ENCODE results near the gene REC8.

DNA sequence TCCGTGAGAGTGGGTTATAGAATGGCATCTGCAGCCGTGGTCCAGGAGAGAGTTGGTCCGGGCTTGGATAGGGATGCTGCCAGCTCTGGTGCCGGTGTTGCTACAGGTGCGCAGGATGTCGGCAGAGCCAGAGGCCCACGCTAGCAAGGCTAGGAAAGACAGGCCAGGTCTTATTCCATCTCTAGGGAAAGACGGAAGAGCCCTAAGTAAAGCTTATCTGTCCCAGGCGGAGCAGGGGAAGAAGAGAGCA, 36.4 kb upstream of the REC8 start:
- TF ChIP-seq, protein P1, sequence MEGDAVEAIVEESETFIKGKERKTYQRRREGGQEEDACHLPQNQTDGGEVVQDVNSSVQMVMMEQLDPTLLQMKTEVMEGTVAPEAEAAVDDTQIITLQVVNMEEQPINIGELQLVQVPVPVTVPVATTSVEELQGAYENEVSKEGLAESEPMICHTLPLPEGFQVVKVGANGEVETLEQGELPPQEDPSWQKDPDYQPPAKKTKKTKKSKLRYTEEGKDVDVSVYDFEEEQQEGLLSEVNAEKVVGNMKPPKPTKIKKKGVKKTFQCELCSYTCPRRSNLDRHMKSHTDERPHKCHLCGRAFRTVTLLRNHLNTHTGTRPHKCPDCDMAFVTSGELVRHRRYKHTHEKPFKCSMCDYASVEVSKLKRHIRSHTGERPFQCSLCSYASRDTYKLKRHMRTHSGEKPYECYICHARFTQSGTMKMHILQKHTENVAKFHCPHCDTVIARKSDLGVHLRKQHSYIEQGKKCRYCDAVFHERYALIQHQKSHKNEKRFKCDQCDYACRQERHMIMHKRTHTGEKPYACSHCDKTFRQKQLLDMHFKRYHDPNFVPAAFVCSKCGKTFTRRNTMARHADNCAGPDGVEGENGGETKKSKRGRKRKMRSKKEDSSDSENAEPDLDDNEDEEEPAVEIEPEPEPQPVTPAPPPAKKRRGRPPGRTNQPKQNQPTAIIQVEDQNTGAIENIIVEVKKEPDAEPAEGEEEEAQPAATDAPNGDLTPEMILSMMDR (optimal IDR thresholded peaks at IDR 0.05 in 1 of 3, IDR thresholded peaks at IDR 0.05 in 1 of 3, conservative IDR thresholded peaks at IDR 0.05 in 1 of 3; ENCODE audit: extremely low read depth in 1 of 3, insufficient read depth in 2 of 3, low read length in 3 of 3), result no peak
- no peak for TF ChIP-seq EZH2 (IDR thresholded peaks at IDR 0.05; ENCODE audit: low read length)

All from keratinocyte (primary cell).